Kidney epithelial cell (primary cell): ENCODE data around the gene SLMAP. TPM values are rescaled to one million over a fixed set of nuclear protein-coding genes. Genes with fewer than 3 reads are reported as not detected.

Source experiments
- DNase-seq: peaks from one replicate; pipeline ENCODE4 v3.0.0-alpha.2; 2010; ENCODE audit warnings: low read depth
- H3K27me3 ChIP-seq: 2 replicates; pipeline ENCODE4 v1.6.0; 2011; ENCODE audit warnings: low read length; ENCODE audit not compliant: control insufficient read depth, insufficient read depth
- H3K36me3 ChIP-seq: 2 replicates; pipeline ENCODE4 v1.5.1; 2011; ENCODE audit warnings: low read length; ENCODE audit not compliant: control insufficient read depth, insufficient read depth
- H3K4me3 ChIP-seq: 2 replicates; pipeline ENCODE4 v1.5.1; 2011; ENCODE audit warnings: low read depth, mild to moderate bottlenecking, control low read depth, low read length
- total RNA-seq: library from RNA; depleted of rRNA; stranded (reverse); fragments of >200 nt; gene quantifications from 2 replicates; pipeline ENCODE4 v1.2.3, GENCODE V29; 2015
- TF ChIP-seq, protein P1 (sequence below): IDR thresholded peaks from 2 replicates; pipeline ENCODE4 v1.5.1; 2011; ENCODE audit warnings: mild to moderate bottlenecking, moderate library complexity, low read length, control low read depth, inconsistent platforms; ENCODE audit not compliant: insufficient read depth, poor library complexity, severe bottlenecking

SLMAP gene, protein sequence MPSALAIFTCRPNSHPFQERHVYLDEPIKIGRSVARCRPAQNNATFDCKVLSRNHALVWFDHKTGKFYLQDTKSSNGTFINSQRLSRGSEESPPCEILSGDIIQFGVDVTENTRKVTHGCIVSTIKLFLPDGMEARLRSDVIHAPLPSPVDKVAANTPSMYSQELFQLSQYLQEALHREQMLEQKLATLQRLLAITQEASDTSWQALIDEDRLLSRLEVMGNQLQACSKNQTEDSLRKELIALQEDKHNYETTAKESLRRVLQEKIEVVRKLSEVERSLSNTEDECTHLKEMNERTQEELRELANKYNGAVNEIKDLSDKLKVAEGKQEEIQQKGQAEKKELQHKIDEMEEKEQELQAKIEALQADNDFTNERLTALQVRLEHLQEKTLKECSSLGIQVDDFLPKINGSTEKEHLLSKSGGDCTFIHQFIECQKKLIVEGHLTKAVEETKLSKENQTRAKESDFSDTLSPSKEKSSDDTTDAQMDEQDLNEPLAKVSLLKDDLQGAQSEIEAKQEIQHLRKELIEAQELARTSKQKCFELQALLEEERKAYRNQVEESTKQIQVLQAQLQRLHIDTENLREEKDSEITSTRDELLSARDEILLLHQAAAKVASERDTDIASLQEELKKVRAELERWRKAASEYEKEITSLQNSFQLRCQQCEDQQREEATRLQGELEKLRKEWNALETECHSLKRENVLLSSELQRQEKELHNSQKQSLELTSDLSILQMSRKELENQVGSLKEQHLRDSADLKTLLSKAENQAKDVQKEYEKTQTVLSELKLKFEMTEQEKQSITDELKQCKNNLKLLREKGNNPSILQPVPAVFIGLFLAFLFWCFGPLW
- total RNA-seq, result 48.6 and 51.7 TPM in 2 replicates

DNA sequence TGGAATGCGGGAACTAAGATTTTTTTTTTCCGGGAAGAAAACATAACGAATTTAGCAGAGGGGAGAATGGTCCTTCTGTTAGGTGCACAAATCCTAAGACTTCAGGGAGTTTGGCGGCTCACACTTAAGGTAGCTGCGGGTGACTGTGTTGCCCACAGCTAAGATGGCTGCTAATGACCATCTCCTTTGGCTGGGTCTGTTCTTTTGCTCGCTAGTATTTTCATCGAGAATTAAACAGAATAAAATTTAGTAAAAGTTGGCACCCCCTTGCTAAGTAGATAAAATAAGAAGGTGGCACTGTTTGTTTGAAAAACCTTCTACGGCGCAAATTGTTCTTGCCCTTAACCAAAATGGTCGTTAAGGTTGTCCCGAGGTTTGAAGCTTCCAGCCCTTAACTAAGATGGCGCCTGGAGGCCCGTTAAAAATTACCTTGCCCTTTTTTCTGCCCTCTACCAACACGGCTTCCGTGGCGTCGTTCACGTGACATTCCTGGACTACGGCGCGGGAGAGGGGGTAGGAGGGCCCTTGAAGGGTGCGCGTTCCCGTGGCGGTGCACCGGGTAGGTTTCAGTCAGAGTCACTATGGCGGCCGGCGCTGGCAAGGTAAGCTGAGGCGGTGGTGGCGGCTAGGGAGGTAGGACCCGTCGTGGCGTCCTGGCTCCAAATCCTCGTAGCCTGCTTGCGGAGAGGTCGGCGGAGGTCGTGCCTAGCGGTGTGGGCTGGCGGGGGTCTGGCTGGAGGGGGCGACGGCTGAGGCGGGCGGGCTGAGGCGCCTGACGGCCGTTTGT, at the start of gene SLMAP:
SLMAP (plus strand) TSS at position 569 of the 787 bp plus-strand sequence. CDS start 1,343 bp downstream, outside the sequence.
- Histone ChIP-seq H3K27me3 (no peaks in the 10 kb centered on the region), H3K4me3 (peak within 1 kb of the TSS; percentile 68), H3K36me3 (no peaks in the 10 kb centered on the region)
- TF ChIP-seq, protein P1, sequence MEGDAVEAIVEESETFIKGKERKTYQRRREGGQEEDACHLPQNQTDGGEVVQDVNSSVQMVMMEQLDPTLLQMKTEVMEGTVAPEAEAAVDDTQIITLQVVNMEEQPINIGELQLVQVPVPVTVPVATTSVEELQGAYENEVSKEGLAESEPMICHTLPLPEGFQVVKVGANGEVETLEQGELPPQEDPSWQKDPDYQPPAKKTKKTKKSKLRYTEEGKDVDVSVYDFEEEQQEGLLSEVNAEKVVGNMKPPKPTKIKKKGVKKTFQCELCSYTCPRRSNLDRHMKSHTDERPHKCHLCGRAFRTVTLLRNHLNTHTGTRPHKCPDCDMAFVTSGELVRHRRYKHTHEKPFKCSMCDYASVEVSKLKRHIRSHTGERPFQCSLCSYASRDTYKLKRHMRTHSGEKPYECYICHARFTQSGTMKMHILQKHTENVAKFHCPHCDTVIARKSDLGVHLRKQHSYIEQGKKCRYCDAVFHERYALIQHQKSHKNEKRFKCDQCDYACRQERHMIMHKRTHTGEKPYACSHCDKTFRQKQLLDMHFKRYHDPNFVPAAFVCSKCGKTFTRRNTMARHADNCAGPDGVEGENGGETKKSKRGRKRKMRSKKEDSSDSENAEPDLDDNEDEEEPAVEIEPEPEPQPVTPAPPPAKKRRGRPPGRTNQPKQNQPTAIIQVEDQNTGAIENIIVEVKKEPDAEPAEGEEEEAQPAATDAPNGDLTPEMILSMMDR, result no peak
- DNase-seq, result peak; percentile 87

DNA sequence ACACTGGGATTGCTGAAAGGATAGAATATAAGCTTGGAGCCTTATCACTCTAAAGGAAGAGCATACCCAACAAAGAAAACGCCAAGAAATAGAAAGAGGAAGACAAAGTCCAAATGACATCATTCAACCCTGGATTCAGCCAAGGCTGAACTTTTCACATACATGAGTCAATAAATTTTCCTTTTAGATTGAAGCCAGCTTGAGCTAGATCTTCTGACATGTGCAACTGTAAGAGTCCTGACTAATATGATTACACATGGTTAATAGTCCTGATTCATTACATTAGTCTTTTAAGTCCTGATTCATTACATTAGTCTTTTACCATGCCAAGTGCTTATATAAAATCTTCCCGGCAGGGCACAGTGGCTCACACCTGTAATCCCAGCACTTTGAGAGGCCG, 49.6 kb upstream of the SLMAP start:
- no peak overlapping the region for H3K4me3 ChIP-seq
- no peaks in the 10 kb centered on the region for H3K36me3 ChIP-seq
- H3K27me3 ChIP-seq, result no peaks in the 10 kb centered on the region
- TF ChIP-seq, protein P1, result no peak
- peak; percentile 42 for DNase-seq

DNA sequence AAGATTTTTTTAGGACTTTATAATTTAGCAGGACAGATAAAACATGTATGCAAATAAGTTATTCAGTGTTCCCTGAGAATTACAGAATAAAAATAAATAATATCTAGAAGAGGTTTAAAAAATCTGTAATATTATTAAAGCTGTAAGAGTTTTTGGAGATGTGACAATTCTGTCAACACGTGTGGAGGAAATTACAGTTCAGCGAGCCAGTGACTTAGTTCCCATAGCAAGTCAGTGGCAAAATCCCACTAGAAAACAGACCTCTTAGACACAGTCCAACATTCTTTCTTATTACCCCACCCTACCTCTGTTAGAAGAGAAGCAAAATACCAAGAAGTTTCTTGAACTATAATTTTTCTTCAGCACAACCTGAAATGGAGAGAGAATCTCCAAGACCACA, 47.1 kb upstream of the SLMAP start:
- TF ChIP-seq, protein P1, result no peak
- no peak for DNase-seq
- no peak overlapping the region for H3K4me3 ChIP-seq

DNA sequence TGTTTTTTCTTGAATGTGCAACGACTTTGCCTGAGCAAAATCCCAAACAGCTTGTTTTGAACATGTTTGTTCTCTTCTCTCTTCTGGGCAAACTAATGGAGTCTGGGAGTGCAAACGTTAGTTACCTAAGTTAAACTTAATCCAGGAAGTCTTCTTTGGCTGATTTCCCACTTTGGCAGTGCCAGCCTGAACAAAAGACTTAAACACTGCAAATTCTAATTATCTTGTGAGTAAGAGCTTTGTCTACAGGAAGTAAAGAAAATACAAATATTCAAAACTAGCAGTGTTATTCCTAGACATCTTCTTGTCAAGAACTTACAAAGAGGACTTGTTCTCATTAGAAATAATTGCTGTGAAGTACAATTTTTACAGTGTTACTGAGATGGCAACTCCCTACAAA, 46.5 kb upstream of the SLMAP start:
- no peak overlapping the region for H3K4me3 ChIP-seq
- no peaks in the 10 kb centered on the region for H3K27me3 ChIP-seq
- peak; percentile 14 for DNase-seq
- no peaks in the 10 kb centered on the region for H3K36me3 ChIP-seq
- TF ChIP-seq, protein P1, result no peak

More for the DNA sequence above, 47.1 kb upstream of the SLMAP start:
- H3K36me3 ChIP-seq, result no peaks in the 10 kb centered on the region
- no peaks in the 10 kb centered on the region for H3K27me3 ChIP-seq

DNA sequence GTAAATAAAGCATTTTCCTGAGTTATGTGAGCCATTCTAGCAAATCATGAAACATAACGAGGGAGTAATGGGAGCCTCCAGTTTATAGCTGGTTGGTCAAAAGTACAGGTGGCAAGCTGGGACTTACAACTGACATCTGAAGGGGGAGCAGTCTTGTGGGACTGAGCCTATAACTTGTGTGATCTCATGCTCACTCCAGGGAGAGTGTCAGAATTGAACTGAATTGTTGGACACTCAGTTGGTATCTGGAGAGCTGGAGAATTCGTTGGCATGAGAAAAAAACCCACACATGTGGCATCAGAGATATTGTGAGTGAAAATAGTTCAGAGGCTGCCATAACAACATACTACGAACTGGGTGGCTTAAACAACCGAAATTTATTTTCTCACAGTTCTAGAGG, 40.4 kb upstream of the SLMAP start:
- DNase-seq, result no peak
- Histone ChIP-seq H3K4me3 (no peak overlapping the region), H3K36me3 (no peaks in the 10 kb centered on the region), H3K27me3 (no peaks in the 10 kb centered on the region)
- TF ChIP-seq, protein P1, result no peak
